Gastrocnemius medialis (tissue), 4 donors: ENCODE results near the gene KIAA1549.

Source experiments
- CTCF ChIP-seq, 5 experiments: fragments of 450-650 bp in 3 of 5; fragments of 200-600 bp in 2 of 5; sonication (generic) in 2 of 5; IDR thresholded peaks in 4 of 5; conservative IDR thresholded peaks in 1 of 5; 1 replicate in 4 of 5; 2 replicates in 1 of 5; pipeline ENCODE4 v1.5.1; 2016 to 2019; ENCODE audit warnings: antibody characterized with exemption in 5 of 5, mild to moderate bottlenecking in 3 of 5, moderate library complexity in 3 of 5
- POLR2A ChIP-seq, 2 donors: fragments of 450-650 bp; IDR thresholded peaks; one replicate each; pipeline ENCODE4 v1.6.1; 2017; ENCODE audit warnings: antibody characterized with exemption in 2 of 2, mild to moderate bottlenecking in 2 of 2, moderate library complexity in 2 of 2

DNA sequence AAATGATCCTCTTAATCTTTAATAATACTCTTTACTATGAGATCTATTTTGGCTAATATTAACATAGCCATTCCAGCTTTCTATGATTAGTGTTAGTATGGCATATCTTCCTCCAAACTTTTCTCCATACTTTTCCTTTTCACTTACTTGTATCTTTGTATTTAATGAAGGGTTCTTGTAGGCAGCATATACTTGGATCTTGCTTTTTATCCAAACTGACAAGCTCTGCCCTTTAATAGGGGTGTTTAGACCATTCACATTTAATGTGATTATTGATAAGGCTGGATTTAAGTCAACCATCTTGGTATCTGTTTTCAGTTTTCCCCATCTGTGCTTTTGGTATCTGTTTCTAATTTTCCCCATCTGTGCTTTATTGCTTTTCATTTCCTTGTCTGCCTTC is 123.5 kb downstream of the KIAA1549 start:
- TF ChIP-seq POLR2A (IDR thresholded peaks at IDR 0.05), result no peak
- TF ChIP-seq CTCF (IDR thresholded peaks at IDR 0.05 in 4 of 5, conservative IDR thresholded peaks at IDR 0.05 in 1 of 5), result no peak
